RWPE2 (cell line): ENCODE data around the gene SGMS1.
A peak's percentile ranks its signal among the peaks of the same experiment; 100 is the strongest.

Experiments used
- ATAC-seq: fragments of 200-7000 bp; cut with Tn5 transposase; 3 replicates; pipeline ENCODE4 v1.9.1; 2021; ENCODE audit warnings: low read depth
- DNase-seq: peaks from one replicate; pipeline ENCODE4 v3.0.0-alpha.2; 2020; ENCODE audit warnings: low spot score
- H3K27ac ChIP-seq: fragments of 450-650 bp; 2 replicates; pipeline ENCODE4 v1.5.1; 2017; ENCODE audit warnings: mild to moderate bottlenecking; ENCODE audit not compliant: poor library complexity, severe bottlenecking
- H3K27me3 ChIP-seq: fragments of 250-450 bp; sonication (Bioruptor Pico); 2 replicates; pipeline ENCODE4 v1.5.1; 2021; ENCODE audit warnings: mild to moderate bottlenecking, moderate library complexity; ENCODE audit not compliant: insufficient read depth, poor library complexity, severe bottlenecking
- H3K36me3 ChIP-seq: fragments of 250-450 bp; sonication (Bioruptor Pico); 2 replicates; pipeline ENCODE4 v1.5.1; 2020; ENCODE audit warnings: low read depth, mild to moderate bottlenecking, moderate library complexity
- H3K4me1 ChIP-seq: fragments of 250-450 bp; sonication (Bioruptor Pico); 2 replicates; pipeline ENCODE4 v1.5.1; 2021; ENCODE audit warnings: mild to moderate bottlenecking, moderate library complexity; ENCODE audit not compliant: insufficient read depth, poor library complexity, severe bottlenecking
- H3K4me3 ChIP-seq: fragments of 250-450 bp; sonication (Bioruptor Pico); 2 replicates; pipeline ENCODE4 v1.5.1; 2021; ENCODE audit warnings: mild to moderate bottlenecking, moderate library complexity; ENCODE audit not compliant: severe bottlenecking
- H3K9me3 ChIP-seq: fragments of 250-450 bp; sonication (Bioruptor Pico); 2 replicates; pipeline ENCODE4 v1.5.1; 2021; ENCODE audit warnings: mild to moderate bottlenecking, moderate library complexity; ENCODE audit not compliant: severe bottlenecking
- CTCF ChIP-seq: fragments of 450-650 bp; IDR thresholded peaks from one replicate; pipeline ENCODE4 v1.5.1; 2017; ENCODE audit warnings: mild to moderate bottlenecking, moderate library complexity; ENCODE audit not compliant: poor library complexity, severe bottlenecking

The SGMS1 gene

GRCh38 chr10:50281967-50282522 lies 341.7 kb downstream of the SGMS1 start:
- H3K27me3 ChIP-seq: no peaks in the 10 kb centered on the region
- no peak overlapping the region for H3K4me3 ChIP-seq
- H3K27ac ChIP-seq: no peak overlapping the region
- no peak for DNase-seq
- H3K9me3 ChIP-seq: no peaks in the 10 kb centered on the region
- no peaks in the 10 kb centered on the region for H3K4me1 ChIP-seq
- no peak for ATAC-seq
- TF ChIP-seq CTCF: no peak
- H3K36me3 ChIP-seq: no peaks in the 10 kb centered on the region

DNA sequence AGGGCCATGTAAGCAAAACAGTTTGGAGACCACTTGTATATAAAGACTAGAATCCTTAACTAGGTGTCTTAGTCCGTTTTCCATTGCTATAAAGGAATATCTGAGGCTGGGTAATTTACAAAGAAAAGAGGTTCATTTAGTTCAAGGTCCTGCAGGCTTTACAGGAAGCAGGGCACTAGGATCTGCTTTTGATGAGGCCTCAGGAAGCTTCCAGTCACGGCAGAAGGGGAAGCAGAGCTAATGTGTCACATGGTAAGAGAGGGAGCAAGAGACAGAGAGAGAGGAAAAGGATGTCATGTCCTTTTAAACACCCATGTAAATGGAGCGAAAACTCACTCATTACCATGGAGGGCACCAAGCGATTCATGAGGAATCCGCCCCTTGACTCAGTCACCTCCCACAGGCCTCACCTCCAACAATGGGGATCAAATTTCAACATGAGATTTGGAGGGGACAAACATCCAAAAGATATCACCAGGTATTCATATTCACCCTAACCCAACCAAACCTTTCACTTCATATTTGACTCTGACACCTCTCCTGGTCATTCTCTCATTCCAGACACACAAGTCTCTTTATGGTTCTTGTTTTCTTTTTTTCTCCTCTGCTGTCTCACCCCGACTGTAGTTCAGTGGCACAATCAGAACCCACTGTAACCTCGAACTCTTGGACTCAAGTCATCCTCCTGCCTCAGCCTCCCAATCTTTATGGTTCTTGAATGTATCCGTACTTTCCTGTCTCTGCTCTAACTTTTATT lies 342.4 kb downstream of the SGMS1 start:
- DNase-seq (no peak), ATAC-seq (no peak)
- Histone ChIP-seq H3K4me1 (no peaks in the 10 kb centered on the region), H3K36me3 (no peaks in the 10 kb centered on the region), H3K9me3 (no peaks in the 10 kb centered on the region), H3K27me3 (no peaks in the 10 kb centered on the region), H3K4me3 (no peak overlapping the region), H3K27ac (no peak overlapping the region)
- no peak for TF ChIP-seq CTCF

GRCh38 chr10:50280049-50280841 lies 343.5 kb downstream of the SGMS1 start:
- Histone ChIP-seq H3K9me3 (no peaks in the 10 kb centered on the region), H3K36me3 (no peaks in the 10 kb centered on the region), H3K4me3 (no peak overlapping the region), H3K4me1 (no peaks in the 10 kb centered on the region), H3K27me3 (no peaks in the 10 kb centered on the region), H3K27ac (no peak overlapping the region)
- no peak for TF ChIP-seq CTCF
- ATAC-seq (no peak), DNase-seq (no peak)

GRCh38 chr10:50279489-50279888 lies 344.3 kb downstream of the SGMS1 start:
- Histone ChIP-seq H3K4me1 (no peaks in the 10 kb centered on the region), H3K4me3 (no peak overlapping the region), H3K27ac (no peak overlapping the region), H3K9me3 (no peaks in the 10 kb centered on the region), H3K27me3 (no peaks in the 10 kb centered on the region), H3K36me3 (no peaks in the 10 kb centered on the region)
- ATAC-seq (peak; percentile 96), DNase-seq (no peak)
- TF ChIP-seq CTCF: no peak
